ENCODE results near the gene TMEFF2.

GRCh38 chr2:192127434-192127833 lies 67.3 kb downstream of the TMEFF2 start:
- TF ChIP-seq CTCF (IDR thresholded peaks at IDR 0.05), result no peak
- no peak for TF ChIP-seq POLR2A (IDR thresholded peaks at IDR 0.05)
